ENCODE data around the gene INPP1.

GRCh38 chr2:190380962-190381412, 37.6 kb downstream of the INPP1 start:
- TF ChIP-seq, protein P1, sequence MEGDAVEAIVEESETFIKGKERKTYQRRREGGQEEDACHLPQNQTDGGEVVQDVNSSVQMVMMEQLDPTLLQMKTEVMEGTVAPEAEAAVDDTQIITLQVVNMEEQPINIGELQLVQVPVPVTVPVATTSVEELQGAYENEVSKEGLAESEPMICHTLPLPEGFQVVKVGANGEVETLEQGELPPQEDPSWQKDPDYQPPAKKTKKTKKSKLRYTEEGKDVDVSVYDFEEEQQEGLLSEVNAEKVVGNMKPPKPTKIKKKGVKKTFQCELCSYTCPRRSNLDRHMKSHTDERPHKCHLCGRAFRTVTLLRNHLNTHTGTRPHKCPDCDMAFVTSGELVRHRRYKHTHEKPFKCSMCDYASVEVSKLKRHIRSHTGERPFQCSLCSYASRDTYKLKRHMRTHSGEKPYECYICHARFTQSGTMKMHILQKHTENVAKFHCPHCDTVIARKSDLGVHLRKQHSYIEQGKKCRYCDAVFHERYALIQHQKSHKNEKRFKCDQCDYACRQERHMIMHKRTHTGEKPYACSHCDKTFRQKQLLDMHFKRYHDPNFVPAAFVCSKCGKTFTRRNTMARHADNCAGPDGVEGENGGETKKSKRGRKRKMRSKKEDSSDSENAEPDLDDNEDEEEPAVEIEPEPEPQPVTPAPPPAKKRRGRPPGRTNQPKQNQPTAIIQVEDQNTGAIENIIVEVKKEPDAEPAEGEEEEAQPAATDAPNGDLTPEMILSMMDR (IDR thresholded peaks at IDR 0.05 in 4 of 5, conservative IDR thresholded peaks at IDR 0.05 in 1 of 5), result no peak
- TF ChIP-seq POLR2A (IDR thresholded peaks at IDR 0.05), result no peak

Measured in gastrocnemius medialis (tissue), 4 donors.